IPS-NIHi7 (cell line): ENCODE results near the gene FAM3A.

Source experiments
- DNase-seq: peaks from one replicate; pipeline ENCODE4 v3.0.0; 2012; ENCODE audit warnings: mixed read lengths; ENCODE audit errors: extremely low spot score

Gene FAM3A

DNA sequence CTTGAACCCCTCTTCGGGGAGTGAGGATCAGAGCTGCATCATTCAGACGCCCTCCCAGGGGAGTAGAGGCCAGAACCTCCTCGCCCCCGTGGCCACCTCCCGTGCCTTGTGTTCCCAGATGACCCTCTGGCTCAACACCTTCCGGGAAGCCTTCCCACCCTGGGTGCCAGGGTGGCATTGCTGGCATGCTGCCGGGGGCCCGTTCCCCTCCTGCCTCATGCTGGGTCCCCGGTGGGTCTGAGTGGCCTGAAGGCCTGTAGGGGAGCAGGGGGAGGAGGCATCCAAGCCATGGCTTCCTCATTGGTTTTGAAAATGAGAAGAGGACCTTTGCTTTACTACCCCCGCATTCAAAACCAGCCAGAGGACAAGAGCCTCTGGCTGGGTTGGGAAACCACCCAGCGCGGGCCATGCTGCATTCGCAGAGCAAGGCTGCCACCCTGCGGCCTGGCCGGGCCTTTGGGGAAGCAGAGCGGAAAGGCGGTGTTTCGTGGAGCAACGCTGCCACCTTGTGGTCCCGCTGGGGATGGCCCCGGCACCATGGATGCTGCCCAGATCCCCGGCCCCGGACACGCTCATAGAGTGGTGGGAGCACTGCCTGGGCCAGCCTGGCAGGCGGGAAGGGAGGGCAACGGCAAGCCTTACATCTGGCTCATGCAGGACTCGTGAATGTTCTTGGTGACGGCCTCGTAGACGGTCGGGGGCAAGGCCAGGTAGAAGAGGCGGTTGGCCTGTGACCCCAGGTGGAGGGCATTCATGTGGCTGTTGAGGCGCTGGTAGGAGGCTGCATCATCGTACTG is 18.7 kb upstream of the FAM3A start:
- DNase-seq = peak; percentile 74

DNA sequence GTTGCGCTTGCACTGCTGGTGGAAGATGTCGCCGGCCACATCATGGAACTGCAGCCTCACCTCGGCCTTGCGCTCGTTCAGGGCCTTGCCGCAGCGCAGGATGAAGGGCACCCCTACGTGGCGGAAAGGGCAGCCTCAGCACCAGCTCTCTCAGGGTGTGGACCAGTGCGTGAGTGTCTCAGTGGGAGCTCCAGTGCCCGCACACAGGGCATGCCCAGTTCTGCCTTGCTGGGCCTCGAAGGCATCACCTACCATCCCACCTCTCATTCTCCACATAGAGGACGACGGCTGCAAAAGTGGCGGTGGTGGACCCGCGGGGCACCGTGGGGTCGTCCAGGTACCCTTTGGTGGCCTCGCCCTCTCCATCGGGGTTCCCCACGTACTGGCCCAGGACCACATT is 16.7 kb upstream of the FAM3A start:
- no peak for DNase-seq

DNA sequence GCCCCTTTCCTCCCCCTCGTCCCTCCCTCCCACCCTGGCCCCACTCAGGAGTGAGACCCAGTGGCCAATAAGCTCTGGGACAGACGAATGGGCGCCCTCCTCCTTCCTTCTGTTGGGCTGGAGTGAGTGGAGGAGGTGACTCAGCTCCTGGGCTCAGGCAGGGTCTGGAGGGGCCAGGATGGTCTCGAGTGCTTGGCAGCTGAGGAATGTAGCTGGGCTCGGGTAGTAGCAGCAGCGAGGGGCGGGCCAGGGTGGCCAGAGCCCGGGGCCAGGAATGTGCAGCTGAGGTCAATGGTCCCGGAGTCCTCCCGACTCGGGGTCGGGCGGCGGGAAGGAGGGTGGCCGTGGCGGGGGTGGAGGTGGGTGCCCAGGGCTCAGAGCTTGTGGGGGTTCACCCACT is 15.6 kb upstream of the FAM3A start:
- no peak for DNase-seq

DNA sequence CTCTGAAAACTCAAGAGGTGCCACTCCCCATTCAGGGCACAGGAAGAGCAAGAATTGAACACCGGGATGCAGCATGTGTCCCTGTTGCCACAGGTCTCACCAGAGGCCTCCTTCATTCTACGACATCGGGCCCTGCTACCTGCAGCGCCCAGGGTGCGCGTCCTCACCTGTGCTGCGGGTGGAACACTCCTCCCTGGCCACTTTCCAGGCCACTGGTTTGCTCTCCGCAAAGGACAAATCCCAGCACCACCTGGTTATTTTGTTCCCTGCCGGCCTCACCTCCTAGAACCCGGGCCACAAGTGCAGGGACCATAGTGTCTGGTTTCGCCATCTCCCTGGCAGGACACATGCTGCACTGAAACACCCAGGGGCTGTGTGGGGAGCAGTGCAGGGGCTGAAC is 14.3 kb upstream of the FAM3A start:
- no peak for DNase-seq

DNA sequence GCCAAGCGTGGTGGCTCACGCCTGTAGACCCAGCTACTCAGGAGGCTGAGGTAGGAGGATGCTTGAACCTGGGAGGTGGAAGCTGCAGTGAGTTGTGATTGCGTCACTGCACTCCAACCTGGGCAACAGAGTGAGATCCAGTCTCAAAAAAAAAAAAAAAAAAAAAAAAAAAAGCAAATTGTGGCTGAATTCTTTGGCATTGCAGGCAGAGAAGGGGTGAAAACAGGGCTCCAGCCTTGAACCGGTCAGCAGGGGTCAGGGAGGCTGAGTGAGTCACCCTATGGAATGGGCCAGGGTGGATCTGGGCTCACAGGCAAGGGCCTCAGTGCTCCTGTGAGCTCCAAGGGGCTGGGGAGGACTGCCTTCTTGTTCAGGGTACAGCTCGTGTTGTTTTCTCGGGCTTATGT is 13.2 kb upstream of the FAM3A start:
- DNase-seq = no peak

DNA sequence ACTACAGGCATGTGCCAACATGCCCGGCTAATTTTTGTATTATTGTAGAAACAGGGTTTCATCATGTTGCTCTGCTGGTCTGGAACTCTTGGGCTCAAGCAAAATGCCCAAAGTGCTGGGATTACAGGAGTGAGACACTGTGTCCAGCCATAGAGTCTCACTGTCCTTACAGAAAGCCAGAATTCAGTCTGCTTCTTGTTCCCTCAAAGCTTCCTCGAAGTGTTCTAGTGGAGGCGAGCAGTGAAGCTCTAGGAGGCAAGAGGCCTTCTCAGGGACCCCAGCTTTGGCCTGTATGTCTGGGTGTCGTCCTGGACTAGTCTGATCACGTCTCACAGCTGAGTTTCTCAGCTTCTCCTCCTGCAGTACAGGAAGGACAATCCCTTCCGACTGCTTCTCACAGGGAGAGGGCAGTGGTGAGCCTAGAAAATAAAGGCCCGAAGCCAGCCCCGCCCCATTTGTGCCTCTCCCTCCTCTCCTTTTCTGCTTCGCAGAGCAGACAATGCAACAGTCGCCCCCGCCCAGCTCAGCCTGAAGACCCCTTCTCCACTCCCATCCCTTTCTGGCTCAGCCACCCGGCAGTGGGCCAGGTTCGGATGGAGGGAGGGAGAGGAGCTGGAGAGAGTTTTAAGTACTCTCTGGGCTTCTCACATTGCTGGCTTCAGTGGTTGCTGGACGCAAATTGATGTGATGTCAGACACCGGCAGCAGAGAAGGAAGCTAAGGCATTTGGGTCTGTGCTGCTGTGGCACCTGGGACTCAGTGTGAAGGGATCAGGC is 11.1 kb upstream of the FAM3A start:
- DNase-seq = peak; percentile 62

DNA sequence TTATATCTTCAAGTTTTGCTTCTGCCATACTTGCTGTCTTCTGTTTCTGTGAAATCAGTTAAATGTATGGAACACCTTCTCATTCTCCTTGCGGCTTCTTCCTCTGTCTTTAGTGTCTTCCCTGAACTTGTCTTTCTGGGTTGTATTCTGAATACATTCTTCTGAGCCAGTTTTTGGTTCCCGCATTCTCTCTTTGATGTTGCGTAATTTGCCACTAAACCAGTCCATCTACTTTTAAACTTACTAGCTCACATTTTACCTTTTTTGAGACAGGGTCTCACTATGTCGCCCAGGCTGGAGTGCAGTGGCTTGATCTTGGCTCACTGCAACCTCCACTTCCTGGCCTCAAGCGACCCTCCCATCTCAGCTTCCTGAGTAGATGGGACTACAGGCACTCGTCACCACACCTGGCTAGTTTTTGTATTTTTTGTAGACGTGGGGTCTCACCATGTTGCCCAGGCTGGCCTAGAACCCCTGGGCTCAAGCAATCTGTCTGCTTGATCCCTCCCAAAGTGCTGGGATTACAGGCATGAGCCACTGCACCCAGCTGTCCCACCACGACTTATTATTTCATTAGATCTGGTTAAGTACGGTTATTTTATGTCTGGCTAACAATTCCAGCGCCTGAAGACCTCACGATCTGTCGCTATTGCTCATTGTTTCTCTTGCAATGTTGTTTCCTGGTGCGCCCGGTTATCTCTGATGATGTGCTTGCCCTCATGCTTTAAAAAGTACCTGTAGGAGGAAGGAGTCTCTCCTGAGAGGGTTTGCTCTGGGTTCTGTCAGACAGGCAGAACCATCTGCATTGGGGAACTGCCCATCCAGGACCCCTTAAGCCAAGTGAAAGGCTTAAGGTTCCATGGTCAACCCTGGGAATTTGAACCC is 9.8 kb upstream of the FAM3A start:
- no peak for DNase-seq

DNA sequence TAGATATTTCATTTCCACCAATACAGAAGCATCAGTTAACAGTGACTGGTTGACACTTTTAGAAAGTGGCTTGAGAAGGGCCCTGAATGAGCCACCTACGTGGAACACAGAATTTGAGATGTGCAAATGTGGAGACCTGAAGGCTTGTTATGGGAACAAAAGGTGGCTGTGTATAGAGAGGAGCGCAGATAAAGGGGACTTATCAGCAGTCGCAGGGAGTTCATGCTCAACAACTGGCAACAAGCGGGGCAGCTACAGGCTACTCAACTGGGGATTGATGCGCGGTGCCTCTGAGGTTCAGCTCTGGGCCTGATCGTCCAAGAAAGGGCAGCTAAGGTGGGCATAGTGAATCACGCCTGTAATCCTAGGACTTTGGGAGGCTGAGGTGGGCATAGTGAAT is 3.4 kb upstream of the FAM3A start:
- DNase-seq = no peak

DNA sequence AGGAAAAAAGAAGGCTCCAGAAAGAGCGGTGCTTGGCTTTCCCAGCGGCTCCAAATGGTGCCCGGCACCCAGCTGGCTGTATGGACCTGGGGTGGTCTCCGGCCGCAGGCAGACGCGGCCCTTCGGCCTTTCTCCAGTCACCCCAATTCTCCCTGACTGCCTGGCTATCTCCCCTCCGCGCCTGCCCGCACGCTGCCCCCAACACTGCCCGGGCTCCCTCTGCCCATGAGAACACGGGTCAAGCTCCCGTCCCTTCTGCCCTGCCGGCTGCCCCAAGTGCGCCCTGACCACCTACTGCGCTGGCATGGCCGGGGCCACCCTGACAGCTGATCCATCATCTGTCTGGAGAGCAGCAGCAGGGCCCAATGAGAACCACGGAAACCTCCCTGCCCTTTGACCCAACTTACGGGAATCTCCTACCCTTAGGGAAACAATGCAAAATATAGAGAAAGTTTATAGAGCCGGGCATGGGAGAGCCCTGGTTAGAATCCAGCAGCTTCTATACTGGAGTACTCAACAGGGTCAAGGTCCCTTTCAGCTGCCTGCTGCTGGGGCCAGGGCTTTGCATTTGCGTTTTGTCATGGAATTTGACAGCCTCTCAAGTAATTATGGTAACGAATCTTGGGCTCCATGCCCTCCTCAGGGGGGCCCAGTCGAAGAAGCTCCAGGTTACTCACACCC is 1.2 kb upstream of the FAM3A start:
- no peak for DNase-seq

DNA sequence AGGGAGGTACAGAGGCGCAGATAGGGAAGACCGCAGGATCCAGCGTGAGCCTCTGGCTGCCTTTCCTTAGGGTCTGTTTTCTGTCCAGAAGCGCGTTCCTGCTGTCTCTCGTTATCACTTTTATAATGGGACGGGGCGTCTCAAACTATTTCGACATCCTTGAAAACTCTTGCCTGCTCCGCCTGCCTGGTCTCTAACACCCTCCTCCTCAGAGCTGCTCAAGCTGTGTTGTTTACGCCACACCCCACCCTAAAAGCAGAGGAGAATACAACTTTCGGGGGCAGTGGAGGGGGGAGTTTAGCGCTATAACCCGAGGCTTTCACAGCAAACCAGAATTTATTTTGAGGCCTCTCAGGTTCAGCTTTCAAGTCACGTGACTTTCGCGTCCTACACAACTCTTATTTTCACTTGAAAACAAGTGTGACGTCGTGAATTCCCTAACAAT is 646 bp upstream of the FAM3A start:
- DNase-seq = no peak

DNA sequence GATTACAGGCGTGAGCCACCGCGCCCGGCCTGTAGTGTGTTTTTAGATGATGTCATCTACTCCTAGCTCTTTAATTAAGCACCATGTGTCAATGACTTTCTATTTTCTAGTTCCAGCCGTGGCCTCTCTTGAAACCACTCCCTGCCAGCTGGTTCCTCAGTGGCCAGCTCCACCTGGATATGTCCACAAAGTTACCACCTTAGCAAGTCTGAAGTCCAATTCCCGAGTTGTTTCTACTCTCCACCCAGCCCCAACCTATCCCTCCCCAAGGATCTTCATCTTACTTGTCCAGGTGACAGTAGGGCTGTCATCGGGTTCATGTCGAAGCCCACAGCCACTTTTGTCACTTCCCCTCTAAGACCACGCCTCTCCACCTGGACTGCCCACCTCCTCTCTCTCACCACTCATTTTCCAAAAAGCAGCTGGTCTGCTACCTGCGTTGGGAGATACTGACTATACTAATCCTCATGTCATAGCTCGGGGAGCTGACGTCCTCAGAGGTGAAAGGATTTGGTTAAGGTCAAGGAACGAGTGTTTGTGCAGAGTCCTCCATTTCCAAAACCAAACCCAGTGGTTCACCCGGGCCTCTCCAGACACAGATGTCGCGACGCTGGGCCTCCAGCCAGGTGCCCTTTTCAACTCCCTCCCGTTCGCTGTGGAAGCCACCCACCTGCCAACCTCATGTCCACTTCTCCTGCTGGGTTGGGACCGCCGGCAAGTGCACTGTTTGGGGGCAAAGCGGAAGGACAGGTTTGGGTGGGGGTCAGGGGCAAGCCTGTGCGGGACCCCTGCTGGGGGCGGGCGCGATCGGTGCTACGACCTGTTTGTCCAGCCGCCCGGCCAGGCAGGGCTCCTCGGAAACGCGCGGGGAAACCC is 704 bp downstream of the FAM3A start:
- DNase-seq = no peak

DNA sequence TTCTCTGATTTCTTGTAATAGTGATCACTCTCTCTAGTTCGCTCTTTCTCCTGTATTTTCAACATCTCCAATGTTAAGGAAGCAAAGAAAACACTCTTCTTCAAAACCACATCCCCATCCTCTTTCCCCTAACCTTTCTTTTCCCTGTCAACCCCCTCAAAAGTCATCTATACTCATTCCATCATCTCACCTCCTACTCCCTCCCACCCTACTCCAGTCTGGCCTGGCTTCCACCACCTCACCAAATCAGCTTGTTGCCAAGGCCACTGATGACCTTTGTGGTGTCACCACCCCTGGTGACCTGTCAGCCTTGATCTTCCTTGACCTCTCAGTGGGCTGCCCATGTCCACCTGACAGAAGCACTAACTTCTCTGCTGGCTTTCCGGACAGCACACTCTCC is 2.3 kb downstream of the FAM3A start:
- DNase-seq = no peak

DNA sequence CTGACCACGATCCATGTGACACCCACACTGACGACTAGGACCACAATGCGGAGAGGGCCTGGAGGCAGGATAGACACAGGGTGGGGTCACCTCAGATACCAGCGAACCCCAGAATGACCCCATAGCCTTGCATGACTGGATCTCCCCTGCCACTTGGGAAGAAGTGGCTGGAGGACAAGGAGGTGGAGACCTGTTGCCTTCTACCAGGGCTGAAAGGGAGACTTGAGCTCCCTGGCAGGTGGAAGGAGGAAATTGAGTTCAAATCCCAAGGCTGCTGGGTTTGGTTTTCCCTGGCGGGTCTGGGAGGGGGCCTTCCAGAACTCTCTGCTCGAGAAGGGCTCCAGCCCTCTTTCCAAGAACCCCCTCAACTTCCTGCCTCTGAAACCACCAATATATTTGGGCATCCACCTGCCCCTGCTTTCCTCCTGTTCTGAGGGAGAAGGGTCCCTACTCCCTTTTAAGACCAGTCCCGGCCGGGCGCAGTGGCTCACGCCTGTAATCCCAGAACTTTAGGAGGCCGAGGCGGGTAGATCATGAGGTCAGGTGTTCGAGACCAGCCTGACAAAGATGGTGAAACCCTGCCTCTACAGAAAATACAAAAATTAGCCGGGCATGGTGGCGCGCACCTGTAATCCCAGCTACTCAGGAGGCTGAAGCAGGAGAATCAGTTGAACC is 3.0 kb downstream of the FAM3A start:
- no peak for DNase-seq

DNA sequence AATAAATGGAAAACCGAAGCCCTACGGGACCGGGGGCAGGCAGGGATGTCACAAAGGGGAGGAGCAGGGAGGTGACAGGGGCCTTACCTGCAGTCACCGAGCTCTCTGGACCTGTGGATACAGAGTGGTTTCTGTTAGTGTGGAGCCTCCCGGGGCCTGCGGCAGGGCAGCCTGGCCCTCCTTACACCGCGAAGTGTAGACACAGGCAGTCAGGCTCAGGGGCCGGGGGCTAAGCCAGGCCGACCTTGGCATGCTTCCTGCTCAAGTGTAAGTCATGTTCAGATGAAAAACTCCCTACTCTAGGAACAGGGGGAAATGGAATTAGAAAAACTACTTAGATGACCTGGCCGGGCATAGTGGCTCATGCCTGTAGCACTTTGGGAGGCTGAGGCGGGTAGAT is 4.3 kb downstream of the FAM3A start:
- no peak for DNase-seq

DNA sequence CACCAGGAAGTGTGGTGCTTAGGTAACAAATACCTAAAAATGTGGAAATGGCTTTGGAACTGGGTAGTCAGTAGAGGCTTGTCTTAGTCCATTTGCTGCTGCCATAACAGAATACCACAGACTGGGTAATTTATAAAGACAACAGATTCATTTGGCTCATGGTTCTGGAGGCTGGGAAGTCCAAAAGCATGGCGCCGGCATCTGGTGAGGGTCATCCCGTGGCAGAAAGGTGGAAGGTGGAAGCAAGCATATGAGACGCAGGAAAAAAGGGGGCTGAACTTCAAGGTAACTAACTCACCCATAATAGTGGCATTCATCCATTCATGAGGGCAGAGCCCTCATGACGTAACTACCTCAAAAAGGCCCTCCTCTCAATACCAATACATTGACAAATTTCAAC is 6.6 kb downstream of the FAM3A start:
- no peak for DNase-seq

DNA sequence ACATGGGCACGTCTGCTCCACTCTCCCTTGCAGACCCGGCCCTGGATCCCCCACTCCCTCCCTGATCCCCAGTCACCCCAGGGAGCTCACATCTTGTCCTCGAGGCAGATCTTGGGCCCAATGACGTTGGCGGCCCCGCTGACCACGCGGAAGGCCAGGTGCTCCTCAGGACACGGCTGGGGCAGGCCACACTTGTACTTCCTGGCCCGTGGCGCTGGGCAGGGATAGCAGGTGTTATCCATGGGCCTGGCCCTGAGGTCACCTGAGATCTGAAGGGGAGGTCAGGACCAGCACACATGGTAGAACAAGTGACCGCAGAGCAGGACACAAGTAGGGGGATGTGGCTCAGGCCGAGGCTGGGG is 7.7 kb downstream of the FAM3A start:
- no peak for DNase-seq

DNA sequence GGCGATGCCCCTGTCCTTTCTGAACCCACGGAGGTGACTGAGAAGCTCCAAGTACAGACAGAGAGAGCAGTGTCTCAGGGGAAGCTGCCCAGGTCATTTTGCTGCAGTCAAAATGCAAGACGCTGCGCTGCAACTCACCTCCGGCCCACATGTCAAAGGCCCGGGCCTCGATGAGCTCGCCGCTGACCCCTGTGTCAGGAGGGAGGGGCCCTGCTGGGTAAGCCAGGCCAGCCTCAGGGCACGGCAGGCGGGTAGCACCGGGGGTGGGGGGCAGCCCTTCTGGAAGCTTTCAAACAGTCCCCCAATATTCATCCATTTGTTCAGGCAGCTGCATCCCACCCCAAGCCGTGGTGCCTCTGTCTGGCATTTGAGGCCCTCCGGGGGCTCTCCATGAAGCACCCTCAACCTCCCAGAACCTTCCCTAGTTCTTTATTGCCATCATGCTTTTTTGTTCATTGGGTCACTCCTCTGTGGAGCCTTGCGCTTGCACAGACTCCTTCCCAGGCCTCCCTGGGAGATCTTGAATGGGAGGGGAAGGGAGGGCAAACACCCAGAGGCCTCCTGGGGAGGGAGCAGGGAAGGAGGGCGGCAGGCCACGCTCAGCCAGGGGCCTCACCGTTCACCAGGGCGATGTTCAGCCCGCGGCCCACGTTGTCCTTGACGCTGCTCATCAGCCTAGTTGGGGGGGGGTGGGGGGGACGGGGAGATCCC is 8.2 kb downstream of the FAM3A start:
- DNase-seq = no peak

DNA sequence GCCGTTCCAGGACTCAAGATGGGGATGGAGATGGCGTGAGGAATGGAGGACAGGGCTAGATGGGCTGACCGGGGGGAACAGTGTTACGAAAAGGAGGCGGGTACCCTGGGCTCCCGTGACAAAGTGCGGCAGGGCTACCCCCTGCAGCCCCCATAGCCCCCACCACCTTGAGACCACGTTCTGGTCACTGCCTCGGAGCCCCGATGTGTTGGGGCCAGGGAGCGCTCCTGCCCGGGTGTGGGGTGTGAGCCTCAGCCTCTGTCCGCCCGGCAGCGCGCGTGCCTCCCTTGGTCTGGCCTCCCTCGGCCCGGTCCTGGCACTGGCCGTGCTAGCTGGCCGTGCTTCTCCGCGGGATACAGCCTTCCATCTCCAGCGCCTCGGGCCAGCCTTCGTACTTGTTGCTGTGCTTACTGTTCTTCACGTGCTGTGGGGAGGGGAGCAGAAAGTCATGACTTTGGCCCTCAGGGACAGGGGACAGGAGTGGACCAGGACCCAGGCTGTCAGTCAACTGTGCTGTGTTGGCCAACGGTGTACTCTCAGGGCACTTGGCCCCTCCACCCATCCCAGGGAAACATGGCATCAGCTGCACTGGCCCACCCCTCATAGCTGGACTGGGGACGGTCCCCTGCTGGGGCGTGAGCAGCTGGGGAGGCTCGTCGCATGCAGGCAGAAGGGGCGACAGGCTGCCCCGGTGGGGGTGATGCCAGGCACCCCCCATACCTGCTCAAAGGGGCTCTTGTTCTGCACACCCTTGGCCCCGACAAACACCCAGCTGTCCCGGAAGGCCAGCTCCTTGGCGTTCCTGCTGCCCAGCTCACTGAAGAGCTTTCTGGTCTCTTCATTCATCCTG is 9.3 kb downstream of the FAM3A start:
- DNase-seq = no peak

DNA sequence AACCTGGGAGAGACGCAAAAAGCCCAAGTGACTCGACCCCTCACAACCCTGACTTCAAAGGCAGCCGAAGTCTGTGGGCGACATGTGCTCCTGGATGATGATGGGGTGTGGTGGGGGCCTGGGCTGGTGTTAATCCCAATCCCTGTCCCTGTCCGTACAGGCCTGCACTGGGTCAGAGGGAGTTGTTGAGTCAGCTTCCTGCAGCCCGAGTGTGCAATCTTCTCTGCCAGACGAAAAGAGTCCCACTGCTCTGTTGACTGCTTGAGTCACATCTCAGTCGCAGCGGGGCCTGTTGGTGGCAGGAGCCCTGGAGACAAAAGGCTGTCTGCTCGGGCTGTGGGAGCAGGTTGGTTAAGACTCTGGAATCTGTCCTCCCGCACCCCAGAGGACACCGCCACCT is 10.3 kb downstream of the FAM3A start:
- DNase-seq = no peak
